ENCODE results near the gene NPPC. TPM values are rescaled to one million over a fixed set of nuclear protein-coding genes. Genes with fewer than 3 reads are reported as not detected.

Gene NPPC
- total RNA-seq, 4 donors from 2014 or later = not detected

DNA sequence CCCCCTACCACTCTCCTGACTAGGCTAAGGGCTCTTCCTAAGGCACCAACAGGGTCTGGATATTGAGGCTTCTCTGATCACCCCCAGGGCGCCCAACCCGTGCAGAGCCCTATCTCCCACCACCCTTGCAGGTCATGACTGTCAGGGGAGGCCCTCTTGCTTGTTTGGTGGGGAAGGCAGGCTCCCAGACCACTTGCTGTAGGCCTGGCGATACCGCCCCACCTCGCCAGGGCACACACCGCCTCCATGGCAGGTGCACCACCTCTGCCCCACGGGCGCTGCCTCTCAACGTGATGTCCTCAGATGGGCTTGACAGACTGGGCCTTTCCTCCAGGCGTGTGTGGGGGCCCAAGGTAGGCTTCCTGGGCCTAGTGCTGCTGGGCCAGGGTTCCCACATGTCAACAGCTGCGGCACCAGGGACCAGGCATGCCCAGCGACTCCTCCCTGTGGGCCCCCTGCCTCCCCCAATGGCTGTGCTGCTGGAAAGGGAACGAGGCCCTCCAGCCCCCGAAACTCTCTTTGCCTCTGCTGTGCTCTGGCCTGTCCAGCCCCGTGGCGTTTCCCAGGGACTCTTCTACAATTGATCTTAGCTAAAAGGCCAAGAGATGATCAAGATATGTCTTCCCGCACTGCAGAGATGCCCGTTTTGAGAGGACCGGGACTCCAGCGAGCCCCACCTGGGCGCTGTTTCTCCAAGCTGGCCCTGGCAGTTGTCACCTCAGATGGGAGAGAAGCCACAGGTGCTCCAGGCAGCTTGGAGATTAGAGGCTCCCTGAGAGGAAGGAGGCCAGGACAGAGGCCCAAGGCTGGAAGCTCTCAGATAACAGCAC, 7.5 kb downstream of the NPPC start:
- peaks cover 42% of the 10 kb centered on the region for H3K27me3 ChIP-seq
- no peaks in the 10 kb centered on the region for H3K36me3 ChIP-seq
- H3K4me1 ChIP-seq = no peaks in the 10 kb centered on the region
- no peaks in the 10 kb centered on the region for H3K9me3 ChIP-seq
- no peak overlapping the region for H3K27ac ChIP-seq
- H3K4me3 ChIP-seq = no peak overlapping the region
- no peak for ATAC-seq
- no peak for TF ChIP-seq POLR2A (IDR thresholded peaks at IDR 0.05)
- TF ChIP-seq, protein P1, sequence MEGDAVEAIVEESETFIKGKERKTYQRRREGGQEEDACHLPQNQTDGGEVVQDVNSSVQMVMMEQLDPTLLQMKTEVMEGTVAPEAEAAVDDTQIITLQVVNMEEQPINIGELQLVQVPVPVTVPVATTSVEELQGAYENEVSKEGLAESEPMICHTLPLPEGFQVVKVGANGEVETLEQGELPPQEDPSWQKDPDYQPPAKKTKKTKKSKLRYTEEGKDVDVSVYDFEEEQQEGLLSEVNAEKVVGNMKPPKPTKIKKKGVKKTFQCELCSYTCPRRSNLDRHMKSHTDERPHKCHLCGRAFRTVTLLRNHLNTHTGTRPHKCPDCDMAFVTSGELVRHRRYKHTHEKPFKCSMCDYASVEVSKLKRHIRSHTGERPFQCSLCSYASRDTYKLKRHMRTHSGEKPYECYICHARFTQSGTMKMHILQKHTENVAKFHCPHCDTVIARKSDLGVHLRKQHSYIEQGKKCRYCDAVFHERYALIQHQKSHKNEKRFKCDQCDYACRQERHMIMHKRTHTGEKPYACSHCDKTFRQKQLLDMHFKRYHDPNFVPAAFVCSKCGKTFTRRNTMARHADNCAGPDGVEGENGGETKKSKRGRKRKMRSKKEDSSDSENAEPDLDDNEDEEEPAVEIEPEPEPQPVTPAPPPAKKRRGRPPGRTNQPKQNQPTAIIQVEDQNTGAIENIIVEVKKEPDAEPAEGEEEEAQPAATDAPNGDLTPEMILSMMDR (IDR thresholded peaks at IDR 0.05) = no peak
- TF ChIP-seq POLR2AphosphoS5 (IDR thresholded peaks at IDR 0.05) = no peak
- TF ChIP-seq EP300 (IDR thresholded peaks at IDR 0.05) = no peak
- WGBS, 2 donors (ENCODE audit: low coverage in 1 of 2) = no CpG with 5 or more reads among the region's 21 CpGs

DNA sequence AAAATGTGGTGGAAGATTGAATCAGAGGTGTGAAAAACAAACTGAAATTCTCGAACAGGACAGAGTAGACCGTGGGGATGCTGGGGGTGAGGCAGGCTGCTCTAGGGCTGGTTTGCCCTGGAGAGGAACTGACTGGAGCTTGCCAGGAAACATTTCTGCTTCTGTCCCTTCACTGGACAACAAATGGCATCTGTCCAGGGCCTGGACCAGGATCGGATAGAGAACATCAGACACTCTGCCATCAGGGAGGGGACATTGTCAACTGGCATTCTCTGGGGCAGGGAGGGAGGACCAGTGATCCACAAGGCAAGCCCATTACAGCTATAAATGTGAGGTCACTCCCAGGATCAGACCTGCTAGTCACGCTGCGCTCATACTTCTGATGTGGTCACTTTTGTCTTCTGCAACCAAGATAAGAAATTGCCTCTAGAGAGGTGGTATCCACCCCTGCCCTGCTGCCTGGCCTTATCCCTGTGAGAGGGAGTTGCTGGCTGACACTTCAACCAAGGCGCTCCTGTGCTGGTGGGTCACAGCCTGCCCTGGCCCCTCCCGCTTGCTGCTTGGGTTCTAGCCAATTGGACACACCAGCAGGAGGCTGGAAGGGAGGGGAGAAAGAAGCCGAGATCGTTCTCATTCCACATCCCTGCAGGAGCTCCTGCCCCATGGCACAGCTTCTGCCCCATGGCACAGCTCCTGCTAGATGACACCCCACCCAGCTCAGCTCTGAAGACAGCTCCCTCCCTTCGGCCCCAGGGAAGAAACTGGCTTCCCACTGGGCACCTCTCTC, 8.7 kb downstream of the NPPC start:
- Histone ChIP-seq H3K9me3 (no peaks in the 10 kb centered on the region), H3K36me3 (no peaks in the 10 kb centered on the region), H3K4me1 (no peaks in the 10 kb centered on the region), H3K4me3 (no peak overlapping the region), H3K27ac (no peak overlapping the region), H3K27me3 (peaks cover 34% of the 10 kb centered on the region)
- 46 to 61% methylated on average over 5 to 6 of the region's 10 CpGs for WGBS, 2 donors (ENCODE audit: low coverage in 1 of 2)
- no peak for TF ChIP-seq EP300 (IDR thresholded peaks at IDR 0.05)
- TF ChIP-seq POLR2AphosphoS5 (IDR thresholded peaks at IDR 0.05) = no peak
- TF ChIP-seq, protein P1 (IDR thresholded peaks at IDR 0.05) = no peak
- ATAC-seq = no peak

DNA sequence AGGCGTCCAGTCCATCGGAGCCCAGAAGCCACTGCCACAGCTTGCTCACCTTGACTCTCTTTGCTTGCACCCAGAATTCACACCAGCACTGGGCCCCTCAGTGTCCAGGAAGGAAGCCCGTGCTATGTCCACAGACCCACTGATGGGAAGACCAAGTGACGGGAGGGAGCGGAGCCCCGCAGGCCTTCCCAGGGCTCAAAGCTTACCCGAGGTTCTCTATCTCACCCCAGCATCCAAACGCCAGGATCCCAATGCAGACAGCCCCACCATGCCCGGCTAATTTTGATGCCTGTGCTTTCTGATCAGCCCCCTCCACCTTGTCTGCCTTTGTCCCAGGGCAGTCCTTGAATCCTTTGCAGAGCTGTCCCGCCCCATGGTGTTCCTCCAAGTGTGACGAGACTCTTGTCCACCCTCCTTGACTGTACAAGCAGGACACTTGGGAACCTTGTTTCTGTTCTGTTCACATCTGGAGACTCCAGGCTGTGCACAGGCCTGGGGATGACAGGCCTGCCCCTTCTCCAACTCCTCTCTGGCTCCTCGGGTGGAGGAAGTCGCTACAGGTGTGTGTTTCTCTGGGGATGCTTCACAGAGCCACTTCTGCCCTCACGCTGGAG, 12.0 kb downstream of the NPPC start:
- TF ChIP-seq, protein P1 (IDR thresholded peaks at IDR 0.05) = no peak
- TF ChIP-seq EP300 (IDR thresholded peaks at IDR 0.05) (no peak), POLR2A (IDR thresholded peaks at IDR 0.05) (no peak), POLR2AphosphoS5 (IDR thresholded peaks at IDR 0.05) (no peak)
- Histone ChIP-seq H3K4me3 (no peak overlapping the region), H3K4me1 (no peaks in the 10 kb centered on the region), H3K27ac (no peak overlapping the region), H3K9me3 (no peaks in the 10 kb centered on the region), H3K36me3 (no peaks in the 10 kb centered on the region), H3K27me3 (peaks cover 16% of the 10 kb centered on the region)
- WGBS, 2 donors (ENCODE audit: low coverage in 1 of 2) = 100% methylated on average over 1 of the region's 14 CpGs; no CpG with 5 or more reads in 1 of the 2 donors
- no peak for ATAC-seq

DNA sequence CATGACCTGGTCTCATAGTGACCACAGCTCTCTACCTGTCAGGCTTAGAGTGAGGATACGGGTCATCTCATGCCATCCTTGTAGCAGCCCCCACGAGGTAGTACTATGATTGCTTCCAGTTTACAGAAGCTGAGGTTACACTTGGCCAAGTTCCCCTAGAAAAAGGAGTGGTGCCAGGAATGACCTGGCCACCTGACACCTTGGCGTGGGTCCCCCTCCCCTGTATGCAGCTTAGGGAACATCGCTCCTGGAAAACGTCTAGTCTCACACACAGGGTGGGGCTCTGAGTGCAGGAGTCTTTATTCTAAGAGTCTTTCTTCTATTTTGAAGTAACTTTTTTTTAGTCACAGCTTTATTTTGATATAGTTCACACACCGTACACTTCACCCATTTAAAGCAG, 14.8 kb downstream of the NPPC start:
- H3K9me3 ChIP-seq = no peaks in the 10 kb centered on the region
- no peaks in the 10 kb centered on the region for H3K4me1 ChIP-seq
- no peak overlapping the region for H3K4me3 ChIP-seq
- H3K27me3 ChIP-seq = peaks cover 7% of the 10 kb centered on the region
- 65 to 70% methylated on average over 6 of the region's 6 CpGs for WGBS, 2 donors (ENCODE audit: low coverage in 1 of 2)
- H3K36me3 ChIP-seq = no peaks in the 10 kb centered on the region
- no peak for ATAC-seq
- H3K27ac ChIP-seq = no peak overlapping the region
- TF ChIP-seq POLR2A (IDR thresholded peaks at IDR 0.05) (no peak), EP300 (IDR thresholded peaks at IDR 0.05) (no peak), POLR2AphosphoS5 (IDR thresholded peaks at IDR 0.05) (no peak)
- TF ChIP-seq, protein P1 (IDR thresholded peaks at IDR 0.05) = no peak
